GM10847 (cell line): Measurements from ENCODE around the gene FA2H.

Experiments used
- POLR2A ChIP-seq: IDR thresholded peaks from 2 replicates; pipeline ENCODE4 v1.6.1; 2011; ENCODE audit not compliant: insufficient read length; ENCODE audit errors: extremely low read depth

FA2H gene

DNA sequence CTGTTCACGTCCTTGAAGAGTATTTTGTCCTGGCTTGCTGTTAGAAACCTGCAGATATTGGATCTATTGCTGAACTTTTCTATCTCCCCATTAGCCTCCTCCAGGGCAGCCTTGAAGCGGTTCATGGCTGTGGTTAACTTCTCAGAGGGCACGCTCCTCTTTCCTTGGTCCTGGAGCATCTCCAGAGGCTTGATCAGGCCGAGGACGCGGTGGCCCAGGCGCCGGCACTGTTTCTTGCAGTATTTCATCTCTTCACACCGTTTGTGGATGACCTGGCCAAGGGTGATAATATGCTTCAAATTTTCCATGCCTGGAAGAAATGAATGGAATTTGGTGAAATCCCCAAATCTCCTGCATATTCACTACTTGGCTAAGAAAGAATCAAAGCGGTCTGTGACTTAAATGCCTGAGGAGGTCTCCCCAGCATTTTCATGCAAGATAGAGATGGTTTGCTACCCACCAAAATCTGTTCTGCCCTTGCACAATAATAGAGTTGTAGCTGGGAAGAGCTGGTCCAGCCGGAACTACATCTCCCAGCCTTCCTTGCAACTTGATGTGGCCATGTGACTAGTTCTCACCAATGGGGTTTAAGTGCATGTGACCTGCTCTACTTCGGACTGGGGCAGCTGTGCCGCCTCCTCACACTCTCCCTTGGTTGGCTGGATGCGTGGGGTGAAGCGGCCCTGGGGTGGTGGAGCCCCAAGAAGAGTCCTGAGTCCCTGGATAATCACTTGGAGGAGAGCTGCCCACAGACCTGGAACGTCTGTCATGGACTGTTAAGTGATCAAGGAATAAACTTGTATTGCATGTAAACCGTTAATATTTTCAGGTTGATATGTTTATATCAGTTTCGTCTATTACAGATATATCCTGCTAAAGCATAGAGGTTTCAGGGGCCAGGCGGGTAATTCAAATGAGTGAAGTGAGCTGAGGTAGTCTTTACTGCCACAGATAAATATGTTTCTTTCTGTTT is 78.9 kb downstream of the FA2H start:
- TF ChIP-seq POLR2A = peak; percentile 35

DNA sequence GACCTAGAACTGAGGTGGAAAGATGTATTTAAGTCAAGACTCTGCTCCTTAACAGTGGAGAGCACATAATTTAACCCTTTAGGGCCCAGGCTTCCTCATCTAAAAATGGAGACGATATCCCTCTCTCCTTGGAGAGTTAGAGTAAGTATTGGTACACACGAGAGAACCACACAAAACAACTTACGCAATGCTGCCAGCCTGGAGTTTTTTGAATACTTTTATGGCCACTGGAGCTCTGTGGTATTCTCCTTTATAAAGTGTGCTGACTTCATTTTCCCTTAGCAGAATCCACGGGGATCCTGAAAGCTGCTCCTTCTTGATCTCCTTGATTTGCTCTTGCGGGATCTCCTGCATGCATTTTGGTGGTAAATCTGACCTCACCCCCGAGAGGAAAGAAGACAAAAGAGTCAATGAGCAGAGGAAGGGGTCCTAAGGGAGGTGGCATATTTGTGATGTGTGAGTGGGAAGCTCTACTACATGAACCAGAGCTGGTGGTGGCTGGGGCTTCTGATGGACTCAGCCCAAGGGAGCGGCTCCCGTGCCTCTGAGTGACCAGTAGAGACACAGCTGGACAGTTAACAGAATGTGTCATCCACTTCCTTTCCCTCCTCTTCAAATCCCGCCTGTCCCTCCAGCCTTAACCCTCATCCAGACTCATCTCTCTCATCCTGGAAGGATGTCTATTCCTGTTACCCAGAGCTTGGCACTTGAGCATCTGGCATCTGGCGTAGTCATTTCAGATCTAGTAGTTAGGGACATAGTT is 83.3 kb downstream of the FA2H start:
- TF ChIP-seq POLR2A = no peak

DNA sequence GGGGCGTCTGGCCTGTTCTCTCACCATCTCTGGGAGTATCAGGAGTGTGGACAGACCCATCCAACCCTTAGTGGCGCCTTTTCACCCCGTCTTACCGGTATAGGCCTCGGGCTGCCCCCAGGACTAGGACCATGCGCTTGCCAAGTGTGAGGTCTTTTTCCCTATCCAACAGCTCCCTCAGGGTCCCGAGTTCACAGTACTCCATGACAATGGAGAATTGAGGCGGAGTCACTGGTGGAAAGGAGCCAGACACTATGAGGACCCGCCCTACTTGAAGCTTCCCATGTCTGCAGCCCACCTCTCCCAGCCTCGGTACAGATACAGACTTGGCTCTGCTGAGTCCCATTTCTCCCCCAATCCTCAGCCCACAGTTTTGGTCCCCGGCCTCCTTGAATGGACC is 92.1 kb downstream of the FA2H start:
- TF ChIP-seq POLR2A = no peak

DNA sequence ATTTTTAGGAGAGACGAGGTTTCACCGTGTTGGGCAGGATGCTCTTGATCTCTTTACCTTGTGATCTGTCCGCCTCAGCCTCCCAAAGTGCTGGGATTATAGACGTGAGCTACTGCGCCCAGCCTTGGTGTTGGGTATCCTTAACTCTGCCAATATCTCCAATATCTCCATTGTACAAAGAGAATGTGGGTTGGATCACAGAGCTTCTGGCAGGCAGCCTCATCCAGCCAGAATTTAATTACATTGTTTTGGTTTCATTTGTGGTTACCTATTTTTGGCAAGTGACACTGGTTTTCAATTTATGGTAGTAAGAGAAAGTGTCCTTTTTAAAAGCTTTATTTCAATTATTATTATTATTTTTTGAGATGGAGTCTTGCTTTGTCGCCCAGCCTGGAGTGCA is 93.9 kb downstream of the FA2H start:
- no peak for TF ChIP-seq POLR2A

DNA sequence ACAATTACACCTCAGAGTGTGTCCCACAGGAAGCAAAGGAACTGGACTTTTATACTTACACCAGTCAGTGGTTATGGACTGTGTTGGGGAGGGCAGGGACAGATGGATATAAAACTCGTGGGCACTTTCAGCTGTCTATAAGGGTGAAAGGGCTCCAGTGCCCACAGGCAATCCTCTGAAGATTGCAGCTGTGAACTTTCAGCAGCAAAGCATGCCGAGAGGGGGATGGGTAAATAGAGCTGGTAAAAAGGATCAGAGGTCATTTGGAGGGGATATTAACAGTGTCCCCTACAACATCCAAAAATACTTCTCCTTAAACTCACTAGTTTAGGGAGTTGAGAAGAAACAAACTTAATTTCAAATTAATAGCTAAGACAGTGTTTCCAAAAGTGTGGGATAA is 94.6 kb downstream of the FA2H start:
- no peak for TF ChIP-seq POLR2A

DNA sequence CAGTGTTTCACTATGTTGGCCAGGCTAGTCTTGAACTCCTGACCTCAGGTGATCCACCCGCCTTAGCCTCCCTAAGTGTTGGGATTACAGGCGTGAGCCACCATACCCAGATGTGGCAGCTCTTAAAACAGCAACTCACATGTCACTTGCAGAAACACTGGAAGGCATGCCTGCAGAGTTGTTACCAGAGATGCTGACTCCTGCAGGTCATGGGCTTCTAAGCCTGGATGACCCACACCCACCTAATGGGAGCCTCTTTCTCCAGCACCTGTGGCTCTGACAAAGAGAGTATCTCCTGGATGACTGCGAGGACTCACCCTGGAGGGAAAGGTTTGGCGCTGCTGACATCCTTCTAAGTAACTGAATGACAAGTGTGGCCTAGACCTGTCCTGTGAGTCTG is 96.8 kb downstream of the FA2H start:
- TF ChIP-seq POLR2A = no peak

DNA sequence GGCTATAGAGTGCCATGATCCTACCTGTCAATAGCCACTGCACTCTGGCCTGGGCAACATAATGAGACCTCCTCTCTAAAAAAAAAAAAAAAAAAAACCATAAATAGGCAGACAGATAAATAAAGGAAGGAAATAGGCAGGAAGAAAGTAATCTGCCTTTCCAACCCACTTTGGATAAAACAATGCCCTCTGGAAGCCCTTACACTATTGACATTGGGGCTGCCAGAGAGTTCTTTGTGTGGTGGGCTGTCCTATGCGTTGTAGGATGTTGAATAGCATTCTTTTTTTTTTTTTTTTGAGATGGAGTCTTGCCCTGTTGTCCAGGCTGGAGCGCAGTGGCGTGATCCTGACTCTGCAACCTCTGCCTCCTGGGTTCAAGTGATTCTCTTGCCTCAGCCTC is 100.7 kb downstream of the FA2H start:
- no peak for TF ChIP-seq POLR2A

DNA sequence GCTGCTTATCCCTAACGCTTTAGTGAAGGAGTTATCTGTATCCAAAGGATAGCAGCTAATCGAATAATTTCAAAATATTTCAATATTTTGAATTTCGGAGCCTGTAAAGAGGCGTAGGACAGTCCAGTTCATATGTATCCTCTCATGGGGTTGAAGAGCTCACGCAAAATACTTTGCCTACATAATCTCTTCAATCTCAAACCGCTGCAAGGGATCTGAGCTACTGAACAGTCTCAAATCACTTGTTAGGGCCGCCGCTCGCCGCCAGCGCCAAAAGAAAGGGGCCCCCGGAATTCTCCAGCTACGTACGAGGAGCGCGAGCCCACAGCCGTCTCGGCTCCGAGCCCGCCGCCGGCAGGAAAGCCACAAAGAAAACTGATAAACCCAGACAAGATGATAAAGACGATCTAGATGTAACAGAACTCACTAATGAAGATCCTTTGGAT is 107.3 kb downstream of the FA2H start:
- no peak for TF ChIP-seq POLR2A

DNA sequence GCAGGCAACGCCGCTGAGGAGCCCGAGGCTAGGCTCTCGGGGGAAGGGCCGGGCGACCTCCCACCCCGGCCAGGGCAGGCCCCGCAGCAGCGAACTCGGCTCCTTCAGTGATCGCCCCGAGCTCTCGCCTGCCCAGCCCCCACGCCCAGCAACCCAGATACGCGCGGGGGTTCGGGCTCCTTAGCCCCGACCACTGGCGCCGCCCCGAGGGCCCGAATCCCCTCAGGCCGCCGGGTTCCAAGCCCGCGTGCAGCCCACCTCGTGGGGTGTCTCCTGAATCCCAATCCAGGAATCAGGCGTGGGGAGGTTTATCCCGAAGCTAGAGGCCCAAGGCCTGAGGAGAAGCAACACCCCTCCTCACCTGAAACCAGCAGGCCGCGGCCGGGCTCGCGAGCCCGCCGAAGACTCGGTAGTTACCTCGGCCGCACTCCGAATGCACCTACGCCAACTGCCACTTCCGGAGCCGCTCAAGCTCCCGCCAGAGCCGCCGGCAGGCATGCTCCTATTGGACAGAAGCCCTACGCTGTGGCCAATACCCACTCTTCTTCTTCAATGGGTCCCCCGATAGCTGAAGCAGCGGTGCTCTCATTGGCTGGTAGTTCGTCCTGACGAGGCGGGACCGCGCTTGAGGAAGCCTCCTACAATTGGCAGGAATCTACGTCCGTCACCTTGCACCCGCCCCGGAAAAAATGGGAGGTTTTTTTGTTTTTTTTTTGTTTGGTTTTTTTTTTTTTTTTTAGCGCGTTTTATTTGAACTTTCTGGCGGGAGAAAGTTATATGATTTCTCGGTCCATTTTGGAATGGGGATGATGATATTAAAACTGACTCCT is 108.0 kb downstream of the FA2H start, which contains the start of gene RFWD3:
Gene RFWD3 (minus strand): TSS at position 453 of the 830 bp plus-strand sequence. CDS start 5,428 bp downstream, outside the sequence.
- TF ChIP-seq POLR2A = peak; percentile 67

DNA sequence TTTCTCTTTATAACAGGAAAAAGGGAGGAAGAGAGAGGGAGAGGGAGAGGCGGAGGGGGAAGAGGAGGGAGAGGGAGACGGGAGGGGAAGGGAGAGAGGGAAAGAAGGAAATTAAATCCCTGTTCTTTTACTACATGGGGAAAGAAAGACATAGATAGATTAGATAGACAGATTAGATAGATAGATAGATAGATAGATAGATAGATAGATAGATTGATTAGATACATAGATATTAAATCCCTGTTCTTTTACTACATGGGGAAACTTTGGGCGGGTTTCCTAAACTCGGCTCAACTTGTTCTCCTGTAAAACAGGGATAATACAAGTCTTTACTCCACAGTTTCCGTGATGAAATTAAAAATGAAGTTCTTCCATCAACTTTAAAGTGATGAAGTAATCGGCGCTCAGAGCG is 108.6 kb downstream of the FA2H start:
- TF ChIP-seq POLR2A = no peak
